Measurements from ENCODE around the gene TRAPPC3.

Gene TRAPPC3

GRCh38 chr1:36175137-36176095 lies 26.1 kb upstream of the TRAPPC3 start:
- Histone ChIP-seq H4K20me1 (ENCODE audit: control insufficient read depth, insufficient read depth, low read depth, low read length) (peaks cover 4% of the 10 kb centered on the region; the same call in 1 of the 2 replicates), H3K27me3 (ENCODE audit: control insufficient read depth, low read length) (no peaks in the 10 kb centered on the region), H3K9me3 (ENCODE audit: control insufficient read depth, insufficient read depth, low read length) (no peaks in the 10 kb centered on the region), H3K79me2 (ENCODE audit: control insufficient read depth, low read length) (peaks cover 2% of the 10 kb centered on the region; the same call in 1 of the 2 replicates), H3K4me2 (ENCODE audit: low read length) (no peak overlapping the region), H3K4me1 (ENCODE audit: control insufficient read depth, low read length) (peaks cover 8% of the 10 kb centered on the region), H3K36me3 (ENCODE audit: control insufficient read depth, low read length) (peaks cover 88% of the 10 kb centered on the region), H3K4me3 (ENCODE audit: low read length) (no peak overlapping the region), H3K27ac (ENCODE audit: low read depth, low read length) (no peak overlapping the region), H3K9me2 (replicated peaks; ENCODE audit: control insufficient read depth, low read length) (no peaks in the 10 kb centered on the region), H3F3A (ENCODE audit: control insufficient read depth, insufficient read depth) (no peaks in the 10 kb centered on the region)
- TF ChIP-seq CTCF (IDR thresholded peaks at IDR 0.05; ENCODE audit: low read depth, low read length, poor library complexity, severe bottlenecking) (no peak), EZH2phosphoT487 (IDR thresholded peaks at IDR 0.05; ENCODE audit: borderline replicate concordance, low read length) (no peak)

GRCh38 chr1:36174713-36175112 lies 25.4 kb upstream of the TRAPPC3 start:
- peaks cover 8% of the 10 kb centered on the region for H3K79me2 ChIP-seq (ENCODE audit: control insufficient read depth, low read length)
- H3K36me3 ChIP-seq (ENCODE audit: control insufficient read depth, low read length), result peaks cover 86% of the 10 kb centered on the region
- TF ChIP-seq EZH2phosphoT487 (IDR thresholded peaks at IDR 0.05; ENCODE audit: borderline replicate concordance, low read length), result no peak
- TF ChIP-seq CTCF (IDR thresholded peaks at IDR 0.05; ENCODE audit: low read depth, low read length, poor library complexity, severe bottlenecking), result no peak
- no peaks in the 10 kb centered on the region for H3K9me2 ChIP-seq (replicated peaks; ENCODE audit: control insufficient read depth, low read length)
- H4K20me1 ChIP-seq (ENCODE audit: control insufficient read depth, insufficient read depth, low read depth, low read length), result peaks cover 4% of the 10 kb centered on the region; the same call in 1 of the 2 replicates
- no peaks in the 10 kb centered on the region for H3K27me3 ChIP-seq (ENCODE audit: control insufficient read depth, low read length)
- H3K27ac ChIP-seq (ENCODE audit: low read depth, low read length), result no peak overlapping the region
- no peak overlapping the region for H3K4me2 ChIP-seq (ENCODE audit: low read length)
- no peak overlapping the region for H3K4me3 ChIP-seq (ENCODE audit: low read length)
- H3F3A ChIP-seq (ENCODE audit: control insufficient read depth, insufficient read depth), result no peaks in the 10 kb centered on the region
- H3K9me3 ChIP-seq (ENCODE audit: control insufficient read depth, insufficient read depth, low read length), result no peaks in the 10 kb centered on the region
- H3K4me1 ChIP-seq (ENCODE audit: control insufficient read depth, low read length), result peaks cover 8% of the 10 kb centered on the region

- no peak overlapping the region for H3K27ac ChIP-seq (ENCODE audit: low read depth, low read length)
- peaks cover 70% of the 10 kb centered on the region for H3K36me3 ChIP-seq (ENCODE audit: control insufficient read depth, low read length)
- H3K9me3 ChIP-seq (ENCODE audit: control insufficient read depth, insufficient read depth, low read length), result no peaks in the 10 kb centered on the region
- TF ChIP-seq CTCF (IDR thresholded peaks at IDR 0.05; ENCODE audit: low read depth, low read length, poor library complexity, severe bottlenecking), result no peak
- no peak for TF ChIP-seq EZH2phosphoT487 (IDR thresholded peaks at IDR 0.05; ENCODE audit: borderline replicate concordance, low read length)
- no peaks in the 10 kb centered on the region for H3K27me3 ChIP-seq (ENCODE audit: control insufficient read depth, low read length)
- H3K4me3 ChIP-seq (ENCODE audit: low read length), result no peak overlapping the region
- H3K4me1 ChIP-seq (ENCODE audit: control insufficient read depth, low read length), result peaks cover 8% of the 10 kb centered on the region
- H3K9me2 ChIP-seq (replicated peaks; ENCODE audit: control insufficient read depth, low read length), result no peaks in the 10 kb centered on the region
- peaks cover 4% of the 10 kb centered on the region; the same call in 1 of the 2 replicates for H4K20me1 ChIP-seq (ENCODE audit: control insufficient read depth, insufficient read depth, low read depth, low read length)
- H3K79me2 ChIP-seq (ENCODE audit: control insufficient read depth, low read length), result peaks cover 21% of the 10 kb centered on the region
- H3K4me2 ChIP-seq (ENCODE audit: low read length), result no peak overlapping the region
- H3F3A ChIP-seq (ENCODE audit: control insufficient read depth, insufficient read depth), result no peaks in the 10 kb centered on the region
Observed at GRCh38 chr1:36172983-36173382, 23.7 kb upstream of the TRAPPC3 start.
